Aorta (tissue), 5 donors: ENCODE results near the gene PIK3R5. TPM values are rescaled to one million over a fixed set of nuclear protein-coding genes. Genes with fewer than 3 reads are reported as not detected.

Source experiments
- ATAC-seq: fragments of 200-7000 bp; cut with Tn5 transposase; one replicate; pipeline ENCODE4 v1.9.1; 2022; ENCODE audit warnings: moderate library complexity; ENCODE audit not compliant: low FRiP score
- DNase-seq, 2 donors: peaks; one replicate each; pipeline ENCODE4 v3.0.0-alpha.2; 2020
- H3K27ac ChIP-seq, 2 donors: one replicate each; pipeline ENCODE4 v1.5.1; 2013; ENCODE audit warnings: low read length in 2 of 2, mild to moderate bottlenecking in 2 of 2, moderate library complexity in 2 of 2, control low read depth in 1 of 2, inconsistent platforms in 1 of 2, low read depth in 1 of 2
- H3K27me3 ChIP-seq, 2 donors: one replicate each; pipeline ENCODE4 v1.6.1; 2013; ENCODE audit warnings: control low read depth in 1 of 2, low read length in 1 of 2, mild to moderate bottlenecking in 1 of 2, moderate library complexity in 1 of 2; ENCODE audit not compliant: insufficient read depth in 2 of 2, control insufficient read depth in 1 of 2
- H3K36me3 ChIP-seq, 2 donors: one replicate each; pipeline ENCODE4 v1.6.1; 2013; ENCODE audit warnings: control low read depth in 1 of 2, low read length in 1 of 2, mild to moderate bottlenecking in 1 of 2; ENCODE audit not compliant: insufficient read depth in 2 of 2, control insufficient read depth in 1 of 2
- H3K4me1 ChIP-seq, 2 donors: one replicate each; pipeline ENCODE4 v1.6.1; 2013; ENCODE audit warnings: low read length in 2 of 2, control low read depth in 1 of 2, mild to moderate bottlenecking in 1 of 2, moderate library complexity in 1 of 2; ENCODE audit not compliant: insufficient read depth in 2 of 2, control insufficient read depth in 1 of 2
- H3K4me3 ChIP-seq, 2 donors: one replicate each; pipeline ENCODE4 v1.5.1; 2013; ENCODE audit warnings: low read length in 2 of 2, control low read depth in 1 of 2, mild to moderate bottlenecking in 1 of 2
- H3K9me3 ChIP-seq: one replicate; pipeline ENCODE4 v1.6.1; 2013; ENCODE audit warnings: mild to moderate bottlenecking, low read length; ENCODE audit not compliant: control insufficient read depth
- WGBS, 2 donors: extraction: QIAGEN DNeasy Blood & Tissue Kit; methylation state at CpG; one replicate each; pipeline ENCODE4 v1.1.7; 2013; 5-methylcytosine and 5-hydroxymethylcytosine counted together
- intact Hi-C, 2 donors: fragments of 100-400 bp; cut with DNase I; formaldehyde crosslinking; loops; one replicate each; pipeline versions ENCODE4 v1.14.2 to v1.15.0; 2022
- polyA plus RNA-seq, 2 donors: library from polyadenylated mRNA; stranded (reverse); fragments of 200-250 nt; gene quantifications; one replicate each; pipeline ENCODE4 v1.2.3, GENCODE V29; 2013
- total RNA-seq, 2 donors: library from RNA; stranded (reverse); fragmentation: NEBNext Ultra II Directional; extraction: Animal tissue kit (Norgen Biotek cat#: 25700); gene quantifications; one replicate each; pipeline ENCODE4 v1.2.1, GENCODE V29; 2021
- donor health status: healthy with polysubstance abuse.
- donor health status: Bipolar disorder and iron deficiency.
- donor health status: DM: no; HTN: no; CAD: no.
- donor health status: DM: no; HTN: no; CAD: no.
- donor health status: DM: yes; HTN: yes; CAD: no.

Gene PIK3R5
- total and polyA plus RNA-seq, 4 donors = 1.4 to 18.5 (median 13.4) TPM

- Histone ChIP-seq H3K9me3 (peaks cover 2% of the 10 kb centered on the region), H3K27me3 (no peaks in the 10 kb centered on the region), H3K4me1 (no peaks in the 10 kb centered on the region), H3K27ac (no peak overlapping the region), H3K36me3 (no peaks in the 10 kb centered on the region), H3K4me3 (no peak overlapping the region)
- WGBS, 2 donors = 53 to 56% methylated on average over 11 of the region's 11 CpGs
- intact Hi-C loops = no loop called here
- no peak for ATAC-seq
- peak in 1 of 2 donors; percentile 24 for DNase-seq
Measured at GRCh38 chr17:8869114-8869815, 96.2 kb downstream of the PIK3R5 start.

GRCh38 chr17:8868529-8868951 lies 97.0 kb downstream of the PIK3R5 start:
- no peak for ATAC-seq
- Histone ChIP-seq H3K4me3 (no peak overlapping the region), H3K9me3 (peaks cover 2% of the 10 kb centered on the region), H3K27me3 (no peaks in the 10 kb centered on the region), H3K27ac (no peak overlapping the region), H3K4me1 (no peaks in the 10 kb centered on the region), H3K36me3 (no peaks in the 10 kb centered on the region)
- intact Hi-C loops = no loop called here
- 72 to 78% methylated on average over 4 of the region's 4 CpGs for WGBS, 2 donors
- DNase-seq = no peak

- peaks cover 2% of the 10 kb centered on the region for H3K9me3 ChIP-seq
- DNase-seq (no peak), ATAC-seq (no peak)
- 94 to 100% methylated on average over 1 of the region's 1 CpG for WGBS, 2 donors
- intact Hi-C loops = no loop called here
- H3K27ac ChIP-seq = no peak overlapping the region
- H3K27me3 ChIP-seq = no peaks in the 10 kb centered on the region
- H3K4me1 ChIP-seq = no peaks in the 10 kb centered on the region
- no peaks in the 10 kb centered on the region for H3K36me3 ChIP-seq
- H3K4me3 ChIP-seq = no peak overlapping the region
Measured at GRCh38 chr17:8868092-8868491, 97.4 kb downstream of the PIK3R5 start.

- Histone ChIP-seq H3K27ac (no peak within 1 kb of the TSS), H3K36me3 (no peaks in the 10 kb centered on the region), H3K4me1 (no peaks in the 10 kb centered on the region), H3K27me3 (no peaks in the 10 kb centered on the region), H3K9me3 (peaks cover 2% of the 10 kb centered on the region), H3K4me3 (no peak within 1 kb of the TSS)
- ATAC-seq (no peak), DNase-seq (no peak)
- WGBS, 2 donors = 55 to 62% methylated on average over 12 of the region's 12 CpGs
- intact Hi-C loops = no loop called here
Measured at GRCh38 chr17:8867361-8867981, 98.0 kb downstream of the PIK3R5 start, which contains the start of gene PIK3R6. PIK3R6 (minus strand) TSS chr17:8867674; CDS start chr17:8849794, 17,880 bp downstream.

GRCh38 chr17:8865811-8866210 lies 99.7 kb downstream of the PIK3R5 start:
- Histone ChIP-seq H3K4me3 (no peak overlapping the region), H3K27ac (no peak overlapping the region), H3K27me3 (no peaks in the 10 kb centered on the region), H3K36me3 (no peaks in the 10 kb centered on the region), H3K4me1 (no peaks in the 10 kb centered on the region), H3K9me3 (no peaks in the 10 kb centered on the region)
- DNase-seq = no peak
- intact Hi-C loops = no loop called here
- WGBS, 2 donors = 93% methylated on average over 7 of the region's 7 CpGs
- no peak for ATAC-seq

GRCh38 chr17:8865385-8865784 lies 100.1 kb downstream of the PIK3R5 start:
- H3K4me1 ChIP-seq = no peaks in the 10 kb centered on the region
- no peaks in the 10 kb centered on the region for H3K27me3 ChIP-seq
- no peak overlapping the region for H3K4me3 ChIP-seq
- H3K36me3 ChIP-seq = no peaks in the 10 kb centered on the region
- no peak for DNase-seq
- no peak overlapping the region for H3K27ac ChIP-seq
- intact Hi-C loops = no loop called here
- no peaks in the 10 kb centered on the region for H3K9me3 ChIP-seq
- 35% methylated on average over 6 of the region's 6 CpGs for WGBS, 2 donors
- ATAC-seq = no peak

GRCh38 chr17:8862213-8863056 lies 103.1 kb downstream of the PIK3R5 start:
- Histone ChIP-seq H3K27me3 (no peaks in the 10 kb centered on the region), H3K4me1 (no peaks in the 10 kb centered on the region), H3K4me3 (no peak overlapping the region), H3K27ac (no peak overlapping the region), H3K36me3 (no peaks in the 10 kb centered on the region), H3K9me3 (no peaks in the 10 kb centered on the region)
- WGBS, 2 donors = 77 to 80% methylated on average over 9 of the region's 9 CpGs
- no peak for DNase-seq
- intact Hi-C loops = no loop called here
- no peak for ATAC-seq

- 79 to 82% methylated on average over 7 of the region's 7 CpGs for WGBS, 2 donors
- H3K27me3 ChIP-seq = no peaks in the 10 kb centered on the region
- H3K4me1 ChIP-seq = no peaks in the 10 kb centered on the region
- no peaks in the 10 kb centered on the region for H3K9me3 ChIP-seq
- intact Hi-C loops = no loop called here
- H3K4me3 ChIP-seq = no peak overlapping the region
- DNase-seq = no peak
- no peaks in the 10 kb centered on the region for H3K36me3 ChIP-seq
- no peak overlapping the region for H3K27ac ChIP-seq
- no peak for ATAC-seq
Measured at GRCh38 chr17:8861495-8862181, 103.9 kb downstream of the PIK3R5 start.
